GM12878 (cell line): ENCODE data around the gene VTI1A.

ENCODE experiments used
- CHD4 ChIP-seq: fragments of 200-600 bp; sonication (generic); IDR thresholded peaks from 2 replicates; pipeline ENCODE4 v1.6.1; 2016; ENCODE audit warnings: mild to moderate bottlenecking
- CTCF ChIP-seq, 3 experiments: IDR thresholded peaks in 2 of 3; conservative IDR thresholded peaks in 1 of 3; 2 replicates each; pipeline ENCODE4 v1.5.1; 2011; ENCODE audit warnings: low read depth in 3 of 3, low read length in 3 of 3, mild to moderate bottlenecking in 3 of 3, control low read depth in 2 of 3, moderate library complexity in 2 of 3, inconsistent platforms in 1 of 3, mixed read lengths in 1 of 3; ENCODE audit not compliant: control insufficient read depth in 2 of 3, insufficient read depth in 1 of 3; ENCODE audit errors: extremely low read depth in 1 of 3
- EZH2 ChIP-seq: IDR thresholded peaks from 2 replicates; pipeline ENCODE4 v1.6.1; 2012; ENCODE audit warnings: low read depth, mild to moderate bottlenecking, control low read depth, inconsistent platforms, low read length, borderline replicate concordance; ENCODE audit not compliant: control insufficient read depth
- FOXK2 ChIP-seq: fragments of 450-650 bp; IDR thresholded peaks from 2 replicates; pipeline ENCODE4 v1.6.1; 2017; ENCODE audit warnings: mild to moderate bottlenecking, moderate library complexity
- PKNOX1 ChIP-seq: fragments of 450-650 bp; IDR thresholded peaks from 2 replicates; pipeline ENCODE4 v1.6.1; 2016; ENCODE audit warnings: mild to moderate bottlenecking
- POLR2AphosphoS5 ChIP-seq: IDR thresholded peaks from 2 replicates; pipeline ENCODE4 v1.6.1; 2011; ENCODE audit warnings: mild to moderate bottlenecking, low read length, inconsistent platforms
- RAD21 ChIP-seq: IDR thresholded peaks from 2 replicates; pipeline ENCODE4 v1.6.1; 2011; ENCODE audit warnings: mild to moderate bottlenecking, low read depth, low read length, moderate library complexity; ENCODE audit not compliant: insufficient read depth
- ZNF274 ChIP-seq: IDR thresholded peaks from one replicate; pipeline ENCODE4 v1.8.0; 2011; ENCODE audit not compliant: insufficient read length, insufficient read depth

GRCh38 chr10:112851588-112852211, 404.7 kb downstream of the VTI1A start:
- TF ChIP-seq PKNOX1 (no peak), CHD4 (no peak), CTCF (IDR thresholded peaks at IDR 0.05 in 2 of 3, conservative IDR thresholded peaks at IDR 0.05 in 1 of 3; ENCODE audit: control insufficient read depth in 2 of 3, extremely low read depth in 1 of 3, insufficient read depth in 1 of 3, low read depth in 3 of 3, low read length in 3 of 3) (no peak), POLR2AphosphoS5 (no peak), ZNF274 (no peak), EZH2 (no peak), FOXK2 (no peak), RAD21 (no peak)
